Thoracic aorta (tissue), 2 donors: ENCODE results near the gene INPP5A. TPM values are rescaled to one million over a fixed set of nuclear protein-coding genes. Genes with fewer than 3 reads are reported as not detected.

Experiments used
- ATAC-seq: fragments of 150-250 bp; one replicate; pipeline ENCODE4 v1.8.0; 2017; ENCODE audit warnings: low read depth; ENCODE audit not compliant: insufficient number of reproducible peaks, low FRiP score
- DNase-seq: peaks from one replicate; pipeline ENCODE4 v3.0.0-alpha.2; 2020; ENCODE audit warnings: low spot score
- H3K27ac ChIP-seq, 2 donors: fragments of 200-600 bp; sonication (generic); 1 replicate in 1 of 2; 2 replicates in 1 of 2; pipeline ENCODE4 v1.5.1; 2016; ENCODE audit warnings: mild to moderate bottlenecking in 2 of 2, moderate library complexity in 2 of 2
- H3K27me3 ChIP-seq: fragments of 200-600 bp; sonication (generic); replicated peaks from 2 replicates; pipeline ENCODE4 v1.6.0; 2016; ENCODE audit warnings: mild to moderate bottlenecking; ENCODE audit not compliant: insufficient read depth
- H3K36me3 ChIP-seq: fragments of 200-600 bp; sonication (generic); one replicate; pipeline ENCODE4 v1.5.1; 2016
- H3K4me1 ChIP-seq, 2 donors: fragments of 200-600 bp; sonication (generic); 1 replicate in 1 of 2; 2 replicates in 1 of 2; pipeline versions ENCODE4 v1.5.1 to v1.6.0; 2016; ENCODE audit warnings: low read depth in 2 of 2, mild to moderate bottlenecking in 1 of 2; ENCODE audit not compliant: control insufficient read depth in 1 of 2
- H3K4me3 ChIP-seq: fragments of 200-600 bp; sonication (generic); 2 replicates; pipeline ENCODE4 v1.5.1; 2016; ENCODE audit warnings: mild to moderate bottlenecking
- H3K9me3 ChIP-seq: fragments of 200-600 bp; sonication (generic); 2 replicates; pipeline ENCODE4 v1.5.1; 2016
- total RNA-seq, 2 donors: library from RNA; depleted of rRNA; stranded (reverse); fragments of >200 nt; gene quantifications; one replicate each; pipeline versions ENCODE4 v1.1.0 to v1.2.3, GENCODE V29; 2016
- TF ChIP-seq, protein P1 (sequence below): fragments of 200-600 bp; sonication (generic); IDR thresholded peaks from one replicate; pipeline ENCODE4 v1.5.1; 2019; ENCODE audit warnings: antibody characterized with exemption

The INPP5A gene
- total RNA-seq, 2 donors from 2014 or later: 120 to 142 TPM

DNA sequence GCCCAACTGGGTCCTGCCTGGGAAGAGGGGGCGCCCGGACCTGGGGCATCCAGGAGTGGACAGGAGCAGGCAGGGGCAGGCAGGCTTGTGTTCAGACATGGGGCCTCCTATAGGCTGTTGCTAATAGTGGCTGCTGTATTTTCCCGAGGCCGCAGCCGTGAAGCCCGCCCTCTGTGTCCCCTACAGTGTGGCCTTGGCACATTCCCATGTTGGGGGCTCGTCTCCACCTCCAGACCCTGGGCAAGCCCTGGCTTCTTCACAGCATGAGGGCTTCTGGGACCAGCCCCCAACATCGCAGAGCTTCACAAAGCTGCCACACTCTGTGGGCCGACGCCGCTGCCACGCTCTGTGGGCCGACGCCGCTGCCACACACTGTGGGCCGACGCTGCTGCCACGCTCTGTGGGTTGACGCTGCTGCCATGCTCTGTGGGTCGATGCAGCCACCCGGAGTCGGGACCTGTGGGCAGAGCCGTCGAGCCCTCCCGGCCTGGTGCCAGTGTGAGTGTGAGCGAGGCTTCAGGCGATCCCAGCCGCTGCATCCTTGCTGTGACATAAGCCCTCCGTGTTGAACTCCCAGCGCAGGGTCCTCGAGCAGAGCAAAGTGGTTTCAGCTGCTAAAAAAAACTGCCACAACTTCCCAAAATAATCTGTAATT lies 109.0 kb downstream of the INPP5A start:
- ATAC-seq: no peak
- no peak for DNase-seq
- Histone ChIP-seq H3K4me3 (no peak overlapping the region), H3K27ac (no peak overlapping the region), H3K4me1 (no peaks in the 10 kb centered on the region), H3K36me3 (peaks cover 13% of the 10 kb centered on the region), H3K9me3 (no peaks in the 10 kb centered on the region), H3K27me3 (no peaks in the 10 kb centered on the region)
- TF ChIP-seq, protein P1, sequence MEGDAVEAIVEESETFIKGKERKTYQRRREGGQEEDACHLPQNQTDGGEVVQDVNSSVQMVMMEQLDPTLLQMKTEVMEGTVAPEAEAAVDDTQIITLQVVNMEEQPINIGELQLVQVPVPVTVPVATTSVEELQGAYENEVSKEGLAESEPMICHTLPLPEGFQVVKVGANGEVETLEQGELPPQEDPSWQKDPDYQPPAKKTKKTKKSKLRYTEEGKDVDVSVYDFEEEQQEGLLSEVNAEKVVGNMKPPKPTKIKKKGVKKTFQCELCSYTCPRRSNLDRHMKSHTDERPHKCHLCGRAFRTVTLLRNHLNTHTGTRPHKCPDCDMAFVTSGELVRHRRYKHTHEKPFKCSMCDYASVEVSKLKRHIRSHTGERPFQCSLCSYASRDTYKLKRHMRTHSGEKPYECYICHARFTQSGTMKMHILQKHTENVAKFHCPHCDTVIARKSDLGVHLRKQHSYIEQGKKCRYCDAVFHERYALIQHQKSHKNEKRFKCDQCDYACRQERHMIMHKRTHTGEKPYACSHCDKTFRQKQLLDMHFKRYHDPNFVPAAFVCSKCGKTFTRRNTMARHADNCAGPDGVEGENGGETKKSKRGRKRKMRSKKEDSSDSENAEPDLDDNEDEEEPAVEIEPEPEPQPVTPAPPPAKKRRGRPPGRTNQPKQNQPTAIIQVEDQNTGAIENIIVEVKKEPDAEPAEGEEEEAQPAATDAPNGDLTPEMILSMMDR: no peak

DNA sequence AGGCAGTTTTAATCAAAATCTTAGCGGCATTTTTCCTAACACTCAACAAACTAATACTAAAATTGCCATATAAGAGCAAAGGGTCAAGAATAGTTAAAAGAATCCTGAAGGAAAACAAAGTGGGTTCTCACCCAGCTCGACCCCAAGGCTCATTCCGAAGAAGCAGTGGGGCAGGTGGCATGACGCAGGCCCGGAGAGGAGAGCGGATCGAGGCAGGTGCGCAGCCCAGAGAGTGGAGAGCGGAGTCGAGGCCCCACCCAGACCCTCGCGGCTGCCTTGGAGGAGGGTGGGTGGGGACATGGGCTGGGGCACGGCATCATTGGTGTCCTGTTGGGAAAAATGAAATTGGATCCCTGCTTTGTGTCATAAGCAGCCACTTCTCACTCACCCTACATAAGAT lies 109.8 kb downstream of the INPP5A start:
- DNase-seq: no peak

DNA sequence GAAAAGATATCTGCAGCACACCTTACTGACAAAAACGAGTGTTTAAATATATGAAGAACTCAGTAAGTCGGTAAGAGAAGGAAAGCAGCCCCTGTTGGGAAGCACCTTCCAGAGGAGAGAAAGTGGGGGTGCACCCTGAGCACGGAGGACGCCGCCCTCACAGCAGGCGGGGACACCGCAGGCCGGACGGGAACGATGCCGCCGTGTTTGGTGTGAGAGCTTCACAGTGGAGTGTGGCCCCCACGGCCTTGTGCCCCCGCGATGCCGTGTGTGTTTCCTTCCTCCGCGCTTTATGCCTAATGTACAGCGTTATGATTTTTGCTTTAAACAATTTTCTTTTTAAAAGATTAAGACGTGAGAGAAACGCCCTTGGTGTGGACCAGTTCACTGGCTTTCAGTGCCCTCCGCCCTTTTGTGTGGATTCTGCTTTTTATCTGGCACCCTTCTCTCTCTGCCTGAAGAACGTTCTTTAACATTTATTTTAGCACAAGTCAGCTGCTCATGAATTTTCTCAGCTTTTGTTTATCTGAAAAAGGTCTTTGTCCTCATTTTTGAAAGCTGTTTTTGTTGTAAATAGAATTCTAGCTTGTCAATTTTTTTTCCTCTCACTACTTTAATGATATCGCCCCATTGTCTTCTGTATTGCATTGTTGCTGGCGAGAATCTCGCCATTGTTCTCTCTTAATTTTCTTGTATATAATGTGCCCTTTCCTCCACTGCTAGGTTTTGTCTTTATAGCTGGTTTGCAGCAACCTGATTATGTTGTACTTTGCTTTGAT lies 110.7 kb downstream of the INPP5A start:
- Histone ChIP-seq H3K9me3 (no peaks in the 10 kb centered on the region), H3K36me3 (peaks cover 19% of the 10 kb centered on the region), H3K4me1 (no peaks in the 10 kb centered on the region), H3K4me3 (no peak overlapping the region), H3K27ac (no peak overlapping the region), H3K27me3 (no peaks in the 10 kb centered on the region)
- ATAC-seq (no peak), DNase-seq (no peak)
- TF ChIP-seq, protein P1: no peak

More for the DNA sequence above, 109.8 kb downstream of the INPP5A start:
- Histone ChIP-seq H3K4me1 (no peaks in the 10 kb centered on the region), H3K9me3 (no peaks in the 10 kb centered on the region), H3K36me3 (peaks cover 13% of the 10 kb centered on the region), H3K27ac (no peak overlapping the region), H3K27me3 (no peaks in the 10 kb centered on the region), H3K4me3 (no peak overlapping the region)
- ATAC-seq: no peak
- TF ChIP-seq, protein P1: no peak

DNA sequence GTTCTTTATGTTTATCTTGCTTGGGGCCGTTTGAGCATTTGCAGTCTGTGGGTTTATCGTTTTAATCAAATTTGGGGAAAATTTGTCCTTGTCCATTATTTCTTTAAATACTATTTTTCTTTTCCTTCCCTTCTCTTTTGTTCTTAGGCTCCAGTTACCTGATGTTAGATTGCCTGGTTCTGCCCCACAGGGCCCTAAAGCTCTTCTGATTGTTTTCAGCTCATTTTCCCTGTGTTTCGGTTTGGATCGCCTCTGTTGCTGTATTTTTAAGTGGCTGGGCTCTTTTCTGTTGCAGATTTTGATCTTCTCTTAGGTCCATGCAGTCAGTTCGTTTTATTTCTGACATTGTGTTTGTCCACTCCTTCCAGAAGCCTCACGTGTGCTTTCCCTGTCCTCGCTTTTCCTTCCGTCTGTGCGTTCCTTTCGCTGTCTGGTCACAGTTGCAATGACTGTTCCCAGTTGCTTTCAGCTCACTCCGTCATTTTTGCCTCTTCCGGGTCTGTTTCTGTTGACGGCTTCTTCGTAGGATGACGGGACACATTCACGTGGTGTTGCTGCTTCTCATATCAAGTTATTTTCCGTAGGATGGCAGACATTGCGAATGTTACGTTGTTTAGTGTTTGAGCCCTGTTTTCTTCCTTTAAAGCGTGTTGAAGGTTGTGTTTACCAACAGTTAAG lies 111.4 kb downstream of the INPP5A start:
- Histone ChIP-seq H3K4me3 (no peak overlapping the region), H3K9me3 (no peaks in the 10 kb centered on the region), H3K27me3 (no peaks in the 10 kb centered on the region), H3K27ac (no peak overlapping the region), H3K36me3 (peaks cover 21% of the 10 kb centered on the region), H3K4me1 (no peaks in the 10 kb centered on the region)
- TF ChIP-seq, protein P1: no peak
- ATAC-seq: no peak
- no peak for DNase-seq

DNA sequence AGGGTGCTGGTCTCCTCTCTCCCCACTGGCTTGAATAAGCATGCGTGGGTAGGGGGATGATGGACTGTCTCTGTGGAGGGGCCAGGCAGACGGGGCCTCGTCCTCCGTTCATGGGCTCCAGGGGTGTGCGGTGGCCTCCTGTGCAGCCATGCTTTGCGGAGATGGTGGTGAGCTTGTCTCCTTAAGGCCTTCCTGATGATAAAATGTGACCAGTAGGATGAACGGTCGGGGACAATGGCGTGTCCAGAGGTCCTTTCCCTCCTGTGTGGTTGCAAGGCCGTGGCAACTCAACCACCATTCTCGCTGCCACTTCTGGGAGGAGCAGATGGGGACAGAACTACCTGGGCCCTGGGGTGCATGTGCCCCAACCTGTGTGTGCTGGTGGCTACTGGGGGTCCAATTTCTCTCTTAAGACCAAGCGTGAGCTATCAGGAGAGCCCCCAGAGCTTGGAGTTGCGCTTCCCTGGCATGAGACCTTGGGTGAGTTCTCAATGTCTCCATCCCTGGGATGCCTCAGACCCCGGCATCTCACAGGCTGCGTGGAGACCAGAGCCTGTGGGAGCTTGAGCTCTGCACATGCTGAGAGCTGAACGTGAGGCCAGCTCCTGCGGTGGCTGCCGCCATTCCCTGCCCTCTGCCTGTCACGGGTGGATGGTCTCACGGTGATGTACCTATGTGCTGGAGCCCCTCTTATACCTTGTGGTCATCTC lies 112.2 kb downstream of the INPP5A start:
- Histone ChIP-seq H3K36me3 (peaks cover 21% of the 10 kb centered on the region), H3K4me3 (no peak overlapping the region), H3K9me3 (no peaks in the 10 kb centered on the region), H3K27me3 (no peaks in the 10 kb centered on the region), H3K4me1 (no peaks in the 10 kb centered on the region), H3K27ac (no peak overlapping the region)
- DNase-seq (no peak), ATAC-seq (no peak)
- TF ChIP-seq, protein P1: no peak
